ENCODE measurements around the gene LPIN1.
"Not testable (repeated sequence)": the region's sequence is repeated elsewhere in the genome, so short reads cannot be mapped to it uniquely, and the experiment has no call there.

LPIN1 gene

GRCh38 chr2:11810237-11810977, 64.0 kb downstream of the LPIN1 start:
- no peak overlapping the region for H2AK5ac ChIP-seq (ENCODE audit: low read length, severe bottlenecking)
- H4K8ac ChIP-seq (ENCODE audit: low read length), result no peak overlapping the region
- no peaks in the 10 kb centered on the region for H3K27me3 ChIP-seq (ENCODE audit: control insufficient read depth in 1 of 2, insufficient read depth in 1 of 2, low read length in 2 of 2)
- no peak overlapping the region for H2BK12ac ChIP-seq (ENCODE audit: low read length in 2 of 2)
- no peak overlapping the region for H3K14ac ChIP-seq (ENCODE audit: low read length in 2 of 2)
- H2BK120ac ChIP-seq (ENCODE audit: low read depth, low read length), result no peak overlapping the region
- H3K23ac ChIP-seq (ENCODE audit: low read length in 2 of 2), result no peak overlapping the region
- H3K4ac ChIP-seq (ENCODE audit: low read depth in 1 of 2, low read length in 2 of 2), result no peak overlapping the region
- H2BK15ac ChIP-seq (ENCODE audit: low read depth, poor library complexity, severe bottlenecking), result no peak overlapping the region
- H3K4me1 ChIP-seq (ENCODE audit: control insufficient read depth, insufficient read depth, low read depth, low read length), result peaks cover 3% of the 10 kb centered on the region
- no peak overlapping the region for H2BK5ac ChIP-seq (ENCODE audit: low read depth, low read length, poor library complexity, severe bottlenecking)
- H3K36me3 ChIP-seq (ENCODE audit: control insufficient read depth in 1 of 2, insufficient read depth in 2 of 2, low read depth in 1 of 2, low read length in 2 of 2), result peaks cover 43 to 89% of the 10 kb centered on the region in 2 experiments
- H3K18ac ChIP-seq (ENCODE audit: low read depth in 1 of 2, low read length in 2 of 2), result no peak overlapping the region
- no peak for DNase-seq
- H3K79me1 ChIP-seq (replicated peaks; ENCODE audit: low read length, poor library complexity, severe bottlenecking), result peaks cover 5% of the 10 kb centered on the region
- no peak overlapping the region for H3K9ac ChIP-seq (ENCODE audit: low read length)
- no peak overlapping the region for H3K4me2 ChIP-seq (ENCODE audit: low read length, poor library complexity, severe bottlenecking)
- H3K9me3 ChIP-seq (ENCODE audit: control insufficient read depth, low read length), result no peaks in the 10 kb centered on the region
- H3K4me3 ChIP-seq (ENCODE audit: insufficient read depth in 1 of 2, low read depth in 1 of 2, low read length in 2 of 2), result no peak overlapping the region
- no peak overlapping the region for H2AFZ ChIP-seq (ENCODE audit: low read depth, low read length)
- over 99% methylated on average over 12 of the region's 12 CpGs for WGBS
- no peak overlapping the region for H4K91ac ChIP-seq (ENCODE audit: low read length)
- no peak overlapping the region for H3K27ac ChIP-seq (ENCODE audit: low read length, poor library complexity, severe bottlenecking)

DNA sequence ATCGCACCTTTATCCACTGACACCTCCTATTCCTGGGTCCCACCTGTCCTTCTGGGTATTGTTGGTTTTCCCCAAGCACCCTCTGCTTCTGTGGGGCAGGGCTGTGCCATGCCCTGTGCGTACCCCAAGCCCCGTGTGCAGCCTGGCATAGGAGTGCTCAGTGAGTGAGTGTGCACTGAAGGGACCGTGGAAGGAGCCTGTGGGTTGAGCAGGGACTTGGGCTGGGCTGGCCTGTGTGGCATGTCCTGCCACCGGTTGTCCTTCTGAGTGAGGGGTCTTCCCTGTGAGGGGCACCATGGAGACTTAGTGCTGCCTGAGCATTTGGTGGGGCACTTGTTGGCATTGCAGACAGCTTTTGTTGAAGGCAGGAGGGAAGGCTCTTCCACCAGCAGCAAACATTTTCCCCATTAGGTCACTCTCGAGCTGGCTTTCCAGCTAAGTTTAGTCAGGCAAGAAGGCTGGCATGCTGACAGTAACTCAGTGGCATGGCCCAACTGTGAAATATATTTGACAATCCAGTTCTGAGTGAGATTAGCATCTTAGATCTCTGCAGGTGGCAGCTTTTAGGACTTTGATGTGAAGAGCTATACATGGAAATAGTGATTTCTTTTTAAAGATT, 64.7 kb downstream of the LPIN1 start:
- Histone ChIP-seq H2AFZ (ENCODE audit: low read depth, low read length) (no peak overlapping the region), H4K8ac (ENCODE audit: low read length) (no peak overlapping the region), H2BK15ac (ENCODE audit: low read depth, poor library complexity, severe bottlenecking) (no peak overlapping the region), H3K9ac (ENCODE audit: low read length) (no peak overlapping the region), H3K9me3 (ENCODE audit: control insufficient read depth, low read length) (no peaks in the 10 kb centered on the region), H3K4ac (ENCODE audit: low read depth in 1 of 2, low read length in 2 of 2) (no peak overlapping the region), H2BK12ac (ENCODE audit: low read length in 2 of 2) (no peak overlapping the region), H3K4me3 (ENCODE audit: insufficient read depth in 1 of 2, low read depth in 1 of 2, low read length in 2 of 2) (no peak overlapping the region), H2BK5ac (ENCODE audit: low read depth, low read length, poor library complexity, severe bottlenecking) (no peak overlapping the region), H3K18ac (ENCODE audit: low read depth in 1 of 2, low read length in 2 of 2) (no peak overlapping the region), H3K27me3 (ENCODE audit: control insufficient read depth in 1 of 2, insufficient read depth in 1 of 2, low read length in 2 of 2) (no peaks in the 10 kb centered on the region), H3K4me1 (ENCODE audit: control insufficient read depth, insufficient read depth, low read depth, low read length) (peaks cover 3% of the 10 kb centered on the region), H3K23ac (ENCODE audit: low read length in 2 of 2) (no peak overlapping the region), H3K79me1 (replicated peaks; ENCODE audit: low read length, poor library complexity, severe bottlenecking) (peaks cover 5% of the 10 kb centered on the region), H3K36me3 (ENCODE audit: control insufficient read depth in 1 of 2, insufficient read depth in 2 of 2, low read depth in 1 of 2, low read length in 2 of 2) (peaks cover 39 to 89% of the 10 kb centered on the region in 2 experiments), H3K14ac (ENCODE audit: low read length in 2 of 2) (peak overlapping the region in 1 of 2 experiments; percentile 73), H3K4me2 (ENCODE audit: low read length, poor library complexity, severe bottlenecking) (no peak overlapping the region), H4K91ac (ENCODE audit: low read length) (no peak overlapping the region), H3K27ac (ENCODE audit: low read length, poor library complexity, severe bottlenecking) (no peak overlapping the region), H2BK120ac (ENCODE audit: low read depth, low read length) (no peak overlapping the region), H2AK5ac (ENCODE audit: low read length, severe bottlenecking) (no peak overlapping the region)
- DNase-seq, result no peak
- 95% methylated on average over 6 of the region's 6 CpGs for WGBS

GRCh38 chr2:11812466-11813248, 66.2 kb downstream of the LPIN1 start:
- H3K4me1 ChIP-seq (ENCODE audit: control insufficient read depth, insufficient read depth, low read depth, low read length), result peaks cover 3% of the 10 kb centered on the region
- no peak overlapping the region for H3K23ac ChIP-seq (ENCODE audit: low read length in 2 of 2)
- H3K4ac ChIP-seq (ENCODE audit: low read depth in 1 of 2, low read length in 2 of 2), result no peak overlapping the region
- no peak overlapping the region for H2BK5ac ChIP-seq (ENCODE audit: low read depth, low read length, poor library complexity, severe bottlenecking)
- no peak overlapping the region for H2BK12ac ChIP-seq (ENCODE audit: low read length in 2 of 2)
- no peaks in the 10 kb centered on the region for H3K27me3 ChIP-seq (ENCODE audit: control insufficient read depth in 1 of 2, insufficient read depth in 1 of 2, low read length in 2 of 2)
- H2BK120ac ChIP-seq (ENCODE audit: low read depth, low read length), result no peak overlapping the region
- no peak overlapping the region for H2AFZ ChIP-seq (ENCODE audit: low read depth, low read length)
- 98% methylated on average over 22 of the region's 25 CpGs for WGBS
- H2AK5ac ChIP-seq (ENCODE audit: low read length, severe bottlenecking), result no peak overlapping the region
- no peak overlapping the region for H2BK15ac ChIP-seq (ENCODE audit: low read depth, poor library complexity, severe bottlenecking)
- DNase-seq, result no peak
- no peaks in the 10 kb centered on the region for H3K9me3 ChIP-seq (ENCODE audit: control insufficient read depth, low read length)
- no peak overlapping the region for H4K91ac ChIP-seq (ENCODE audit: low read length)
- no peak overlapping the region for H3K14ac ChIP-seq (ENCODE audit: low read length in 2 of 2)
- no peak overlapping the region for H3K27ac ChIP-seq (ENCODE audit: low read length, poor library complexity, severe bottlenecking)
- no peak overlapping the region for H3K9ac ChIP-seq (ENCODE audit: low read length)
- H3K79me1 ChIP-seq (replicated peaks; ENCODE audit: low read length, poor library complexity, severe bottlenecking), result peaks cover 5% of the 10 kb centered on the region
- no peak overlapping the region for H3K4me3 ChIP-seq (ENCODE audit: insufficient read depth in 1 of 2, low read depth in 1 of 2, low read length in 2 of 2)
- peaks cover 33 to 88% of the 10 kb centered on the region in 2 experiments for H3K36me3 ChIP-seq (ENCODE audit: control insufficient read depth in 1 of 2, insufficient read depth in 2 of 2, low read depth in 1 of 2, low read length in 2 of 2)
- no peak overlapping the region for H3K4me2 ChIP-seq (ENCODE audit: low read length, poor library complexity, severe bottlenecking)
- H4K8ac ChIP-seq (ENCODE audit: low read length), result no peak overlapping the region
- no peak overlapping the region for H3K18ac ChIP-seq (ENCODE audit: low read depth in 1 of 2, low read length in 2 of 2)

- not testable (repeated sequence) for H2BK5ac ChIP-seq (ENCODE audit: low read depth, low read length, poor library complexity, severe bottlenecking)
Measured at GRCh38 chr2:11813345-11813744, 66.9 kb downstream of the LPIN1 start.

More at GRCh38 chr2:11813345-11813744, 66.9 kb downstream of the LPIN1 start:
- not testable (repeated sequence) for H3K18ac ChIP-seq (ENCODE audit: low read depth in 1 of 2, low read length in 2 of 2); H4K91ac ChIP-seq (ENCODE audit: low read length); H4K8ac ChIP-seq (ENCODE audit: low read length); H3K4ac ChIP-seq (ENCODE audit: low read depth in 1 of 2, low read length in 2 of 2); H2BK15ac ChIP-seq (ENCODE audit: low read depth, poor library complexity, severe bottlenecking); H3K9me3 ChIP-seq (ENCODE audit: control insufficient read depth, low read length); H3K4me3 ChIP-seq (ENCODE audit: insufficient read depth in 1 of 2, low read depth in 1 of 2, low read length in 2 of 2); H2BK12ac ChIP-seq (ENCODE audit: low read length in 2 of 2); H3K4me1 ChIP-seq (ENCODE audit: control insufficient read depth, insufficient read depth, low read depth, low read length); H2AK5ac ChIP-seq (ENCODE audit: low read length, severe bottlenecking); H2BK120ac ChIP-seq (ENCODE audit: low read depth, low read length); H3K14ac ChIP-seq (ENCODE audit: low read length in 2 of 2); H3K9ac ChIP-seq (ENCODE audit: low read length); H3K27me3 ChIP-seq (ENCODE audit: control insufficient read depth in 1 of 2, insufficient read depth in 1 of 2, low read length in 2 of 2); H3K79me1 ChIP-seq (replicated peaks; ENCODE audit: low read length, poor library complexity, severe bottlenecking); H3K23ac ChIP-seq (ENCODE audit: low read length in 2 of 2); H3K27ac ChIP-seq (ENCODE audit: low read length, poor library complexity, severe bottlenecking); H3K4me2 ChIP-seq (ENCODE audit: low read length, poor library complexity, severe bottlenecking); DNase-seq; H2AFZ ChIP-seq (ENCODE audit: low read depth, low read length)
- 97% methylated on average over 7 of the region's 10 CpGs for WGBS
- peaks cover 28 to 88% of the 10 kb centered on the region in 2 experiments for H3K36me3 ChIP-seq (ENCODE audit: control insufficient read depth in 1 of 2, insufficient read depth in 2 of 2, low read depth in 1 of 2, low read length in 2 of 2)

All from mesenchymal stem cell (in vitro differentiated cells and primary cell).